Testis (tissue), 3 donors: Measurements from ENCODE around the gene PSD4. TPM values are rescaled to one million over a fixed set of nuclear protein-coding genes. Genes with fewer than 3 reads are reported as not detected.

Experiments used
- DNase-seq: peaks from one replicate; pipeline ENCODE4 v3.0.0-alpha.2; 2019
- H3K27ac ChIP-seq, 2 donors: fragments of 200-600 bp; sonication (generic); one replicate each; pipeline ENCODE4 v1.5.1; 2019
- H3K27me3 ChIP-seq: fragments of 200-600 bp; sonication (generic); one replicate; pipeline ENCODE4 v1.5.1; 2019
- H3K36me3 ChIP-seq: fragments of 200-600 bp; sonication (generic); one replicate; pipeline ENCODE4 v1.5.1; 2017; ENCODE audit warnings: low read depth; ENCODE audit errors: missing control alignments
- H3K4me1 ChIP-seq: fragments of 200-600 bp; sonication (generic); one replicate; pipeline ENCODE4 v1.5.1; 2019
- H3K4me3 ChIP-seq, 2 donors: fragments of 200-600 bp; sonication (generic); one replicate each; pipeline ENCODE4 v1.5.1; 2017 to 2019
- H3K9me3 ChIP-seq: fragments of 200-600 bp; sonication (generic); one replicate; pipeline ENCODE4 v1.5.1; 2017
- CTCF ChIP-seq, 3 experiments: fragments of 450-650 bp in 2 of 3; fragments of 200-600 bp in 1 of 3; sonication (generic) in 1 of 3; IDR thresholded peaks; one replicate each; pipeline ENCODE4 v1.5.1; 2016 to 2019; ENCODE audit warnings: antibody characterized with exemption in 3 of 3, mild to moderate bottlenecking in 2 of 3, moderate library complexity in 1 of 3
- POLR2A ChIP-seq: fragments of 450-650 bp; IDR thresholded peaks from one replicate; pipeline ENCODE4 v1.6.1; 2017; ENCODE audit warnings: antibody characterized with exemption, mild to moderate bottlenecking, moderate library complexity
- WGBS, 2 donors: methylation state at CpG; one replicate each; pipeline ENCODE4 v1.1.5; 2018; 5-methylcytosine and 5-hydroxymethylcytosine counted together
- intact Hi-C: fragments of 100-400 bp; cut with DNase I; formaldehyde crosslinking; loops from one replicate; pipeline ENCODE4 v1.15.1; 2023; ENCODE audit warnings: low total_unique reads
- polyA plus RNA-seq: library from polyadenylated mRNA; stranded (reverse); fragments of 350-450 nt; fragmentation: Illumina TruSeq; extraction: RNeasy Lipid Tissue Mini Kit (QIAGEN cat#74804); gene quantifications from one replicate; pipeline ENCODE4 v1.2.3, GENCODE V29; 2014; ENCODE audit warnings: low read depth, low replicate concordance; ENCODE audit not compliant: insufficient read depth
- total RNA-seq, 2 donors: library from RNA; depleted of rRNA; stranded (reverse); fragments of >200 nt; gene quantifications; one replicate each; pipeline ENCODE4 v1.2.3, GENCODE V29; 2016

PSD4 gene
- total and polyA plus RNA-seq, 3 donors from 2014 or later, result 18.7 to 35.9 (median 22.8) TPM

- Histone ChIP-seq H3K9me3 (no peaks in the 10 kb centered on the region), H3K4me1 (no peaks in the 10 kb centered on the region), H3K27ac (no peak overlapping the region), H3K27me3 (no peaks in the 10 kb centered on the region), H3K4me3 (no peak overlapping the region), H3K36me3 (no peaks in the 10 kb centered on the region)
- intact Hi-C loops, result no loop called here
- WGBS, 2 donors, result 70 to 84% methylated on average over 12 to 15 of the region's 15 CpGs
- DNase-seq, result no peak
- TF ChIP-seq CTCF (IDR thresholded peaks at IDR 0.05) (no peak), POLR2A (no peak)
These were observed 45.9 kb upstream of the PSD4 start for GRCh38 chr2:113127646-113128570.

- intact Hi-C loops, result loop anchor here (10.0 kb wide), 1 partner anchor 75 kb away; no protein-coding TSS in a partner anchor
- 72 to 94% methylated on average over 2 of the region's 2 CpGs for WGBS, 2 donors
These were observed 44.2 kb upstream of the PSD4 start for GRCh38 chr2:113129519-113130078.

GRCh38 chr2:113131352-113132185, 42.2 kb upstream of the PSD4 start:
- Histone ChIP-seq H3K27me3 (no peaks in the 10 kb centered on the region), H3K4me3 (no peak overlapping the region), H3K9me3 (no peaks in the 10 kb centered on the region), H3K36me3 (no peaks in the 10 kb centered on the region), H3K27ac (no peak overlapping the region), H3K4me1 (no peaks in the 10 kb centered on the region)
- TF ChIP-seq POLR2A (no peak), CTCF (IDR thresholded peaks at IDR 0.05) (no peak)
- 76 to 89% methylated on average over 3 to 7 of the region's 7 CpGs for WGBS, 2 donors
- no peak for DNase-seq
- intact Hi-C loops, result loop anchor here (10.0 kb wide), 1 partner anchor 73 kb away; no protein-coding TSS in a partner anchor

More at GRCh38 chr2:113129519-113130078, 44.2 kb upstream of the PSD4 start:
- TF ChIP-seq POLR2A (no peak), CTCF (IDR thresholded peaks at IDR 0.05) (no peak)
- no peaks in the 10 kb centered on the region for H3K4me1 ChIP-seq
- no peaks in the 10 kb centered on the region for H3K9me3 ChIP-seq
- no peak overlapping the region for H3K27ac ChIP-seq
- no peak for DNase-seq
- H3K36me3 ChIP-seq, result no peaks in the 10 kb centered on the region
- H3K27me3 ChIP-seq, result no peaks in the 10 kb centered on the region
- H3K4me3 ChIP-seq, result no peak overlapping the region

GRCh38 chr2:113132414-113133021, 41.3 kb upstream of the PSD4 start:
- no peaks in the 10 kb centered on the region for H3K9me3 ChIP-seq
- H3K4me3 ChIP-seq, result no peak overlapping the region
- no peaks in the 10 kb centered on the region for H3K27me3 ChIP-seq
- H3K36me3 ChIP-seq, result no peaks in the 10 kb centered on the region
- TF ChIP-seq CTCF (IDR thresholded peaks at IDR 0.05) (no peak), POLR2A (no peak)
- 88 to 93% methylated on average over 17 of the region's 17 CpGs for WGBS, 2 donors
- no peak overlapping the region for H3K27ac ChIP-seq
- no peaks in the 10 kb centered on the region for H3K4me1 ChIP-seq
- intact Hi-C loops, result loop anchor here (10.0 kb wide), 1 partner anchor 72 kb away; no protein-coding TSS in a partner anchor
- DNase-seq, result no peak
